ENCODE data around the gene WDR88.

- TF ChIP-seq CTCF (IDR thresholded peaks at IDR 0.05): no peak
- no peak for TF ChIP-seq POLR2AphosphoS5 (IDR thresholded peaks at IDR 0.05)
- TF ChIP-seq POLR2A (IDR thresholded peaks at IDR 0.05): no peak
- TF ChIP-seq EP300 (IDR thresholded peaks at IDR 0.05): no peak
Observed at GRCh38 chr19:33129901-33130300, 2.0 kb upstream of the WDR88 start.

Measured in suprapubic skin (tissue), 4 donors.